Loucy (cell line): Measurements from ENCODE around the gene CLMN.

Experiments
- H2AFZ ChIP-seq: fragments of 200-600 bp; sonication (generic); 2 replicates; pipeline ENCODE4 v1.6.0; 2016; ENCODE audit warnings: antibody characterized with exemption, mild to moderate bottlenecking, low read length, moderate library complexity
- H3F3A ChIP-seq: fragments of 200-600 bp; 2 replicates; pipeline ENCODE4 v1.6.0; 2016; ENCODE audit warnings: antibody characterized with exemption, low read depth, mild to moderate bottlenecking
- H3K27me3 ChIP-seq: fragments of 200-600 bp; sonication (generic); 2 replicates; pipeline ENCODE4 v1.6.1; 2014; ENCODE audit warnings: low read length, mild to moderate bottlenecking; ENCODE audit not compliant: insufficient read depth, poor library complexity, severe bottlenecking
- H3K36me3 ChIP-seq: fragments of 200-600 bp; sonication (generic); 2 replicates; pipeline ENCODE4 v1.6.1; 2016; ENCODE audit warnings: low read length; ENCODE audit not compliant: insufficient read depth
- H3K4me1 ChIP-seq: fragments of 200-600 bp; sonication (generic); 2 replicates; pipeline ENCODE4 v1.5.1; 2014; ENCODE audit warnings: low read length, mild to moderate bottlenecking; ENCODE audit not compliant: insufficient read depth, poor library complexity, severe bottlenecking
- H3K4me2 ChIP-seq: fragments of 200-600 bp; sonication (generic); 2 replicates; pipeline ENCODE4 v1.6.0; 2014; ENCODE audit warnings: antibody characterized with exemption, low read length, low read depth, mild to moderate bottlenecking; ENCODE audit not compliant: poor library complexity, severe bottlenecking
- H3K4me3 ChIP-seq: fragments of 200-600 bp; sonication (generic); 2 replicates; pipeline ENCODE4 v1.5.1; 2014; ENCODE audit warnings: low read length, mild to moderate bottlenecking, mixed read lengths; ENCODE audit not compliant: poor library complexity, severe bottlenecking
- H3K79me2 ChIP-seq: fragments of 200-600 bp; sonication (generic); 2 replicates; pipeline ENCODE4 v1.6.1; 2014; ENCODE audit warnings: low read length; ENCODE audit not compliant: insufficient read depth
- H3K9ac ChIP-seq: fragments of 200-600 bp; sonication (generic); 2 replicates; pipeline ENCODE4 v1.6.0; 2014; ENCODE audit warnings: mild to moderate bottlenecking, low read depth, low read length, moderate library complexity; ENCODE audit not compliant: poor library complexity, severe bottlenecking
- H3K9me2 ChIP-seq: fragments of 200-600 bp; sonication (generic); replicated peaks from 2 replicates; pipeline ENCODE4 v1.6.1; 2016; ENCODE audit warnings: low read depth, low read length, mixed read lengths
- H3K9me3 ChIP-seq: fragments of 200-600 bp; sonication (generic); 2 replicates; pipeline ENCODE4 v1.6.1; 2014; ENCODE audit warnings: mild to moderate bottlenecking, antibody characterized with exemption, low read length, low read depth; ENCODE audit not compliant: insufficient read depth
- H4K20me1 ChIP-seq: fragments of 200-600 bp; sonication (generic); 2 replicates; pipeline ENCODE4 v1.6.0; 2014; ENCODE audit warnings: antibody characterized with exemption, low read length, mild to moderate bottlenecking; ENCODE audit not compliant: insufficient read depth, poor library complexity, severe bottlenecking
- EZH2phosphoT487 ChIP-seq: fragments of 200-600 bp; IDR thresholded peaks from 2 replicates; pipeline ENCODE4 v1.6.1; 2018; ENCODE audit warnings: antibody characterized with exemption, mild to moderate bottlenecking, moderate library complexity, borderline replicate concordance
- TF ChIP-seq, protein P1 (sequence below): fragments of 200-600 bp; sonication (generic); conservative IDR thresholded peaks from 2 replicates; pipeline ENCODE4 v1.5.1; 2014; ENCODE audit warnings: mild to moderate bottlenecking, antibody characterized with exemption, low read length

CLMN gene

DNA sequence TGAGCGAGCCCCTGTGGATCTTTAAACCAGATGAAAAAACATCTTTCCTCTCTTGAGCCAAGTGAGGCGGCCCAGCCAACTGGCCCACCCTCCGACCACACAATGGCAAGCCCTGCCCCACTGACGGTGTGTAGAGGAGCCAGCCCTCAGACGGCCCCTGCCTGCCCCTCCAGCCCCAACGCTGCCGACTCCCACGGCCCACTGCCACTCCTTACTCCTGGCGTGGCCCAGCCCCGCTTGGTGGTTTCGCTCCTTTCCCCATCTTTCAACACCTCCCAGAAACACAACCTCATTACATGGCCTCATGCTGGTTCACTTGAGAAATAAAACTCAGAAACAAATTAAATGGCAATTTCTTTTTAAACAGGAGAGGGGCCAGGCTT is 81.8 kb downstream of the CLMN start:
- H3K9me3 ChIP-seq: no peaks in the 10 kb centered on the region
- no peak overlapping the region for H3K4me2 ChIP-seq
- no peaks in the 10 kb centered on the region for H3F3A ChIP-seq
- no peak overlapping the region for H3K9ac ChIP-seq
- no peak overlapping the region for H3K4me3 ChIP-seq
- H2AFZ ChIP-seq: no peak overlapping the region
- no peaks in the 10 kb centered on the region for H3K36me3 ChIP-seq
- H3K27me3 ChIP-seq: no peaks in the 10 kb centered on the region
- no peaks in the 10 kb centered on the region for H4K20me1 ChIP-seq
- H3K4me1 ChIP-seq: no peaks in the 10 kb centered on the region
- no peaks in the 10 kb centered on the region for H3K9me2 ChIP-seq
- H3K79me2 ChIP-seq: no peaks in the 10 kb centered on the region
- TF ChIP-seq, protein P1, sequence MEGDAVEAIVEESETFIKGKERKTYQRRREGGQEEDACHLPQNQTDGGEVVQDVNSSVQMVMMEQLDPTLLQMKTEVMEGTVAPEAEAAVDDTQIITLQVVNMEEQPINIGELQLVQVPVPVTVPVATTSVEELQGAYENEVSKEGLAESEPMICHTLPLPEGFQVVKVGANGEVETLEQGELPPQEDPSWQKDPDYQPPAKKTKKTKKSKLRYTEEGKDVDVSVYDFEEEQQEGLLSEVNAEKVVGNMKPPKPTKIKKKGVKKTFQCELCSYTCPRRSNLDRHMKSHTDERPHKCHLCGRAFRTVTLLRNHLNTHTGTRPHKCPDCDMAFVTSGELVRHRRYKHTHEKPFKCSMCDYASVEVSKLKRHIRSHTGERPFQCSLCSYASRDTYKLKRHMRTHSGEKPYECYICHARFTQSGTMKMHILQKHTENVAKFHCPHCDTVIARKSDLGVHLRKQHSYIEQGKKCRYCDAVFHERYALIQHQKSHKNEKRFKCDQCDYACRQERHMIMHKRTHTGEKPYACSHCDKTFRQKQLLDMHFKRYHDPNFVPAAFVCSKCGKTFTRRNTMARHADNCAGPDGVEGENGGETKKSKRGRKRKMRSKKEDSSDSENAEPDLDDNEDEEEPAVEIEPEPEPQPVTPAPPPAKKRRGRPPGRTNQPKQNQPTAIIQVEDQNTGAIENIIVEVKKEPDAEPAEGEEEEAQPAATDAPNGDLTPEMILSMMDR: no peak
- no peak for TF ChIP-seq EZH2phosphoT487

DNA sequence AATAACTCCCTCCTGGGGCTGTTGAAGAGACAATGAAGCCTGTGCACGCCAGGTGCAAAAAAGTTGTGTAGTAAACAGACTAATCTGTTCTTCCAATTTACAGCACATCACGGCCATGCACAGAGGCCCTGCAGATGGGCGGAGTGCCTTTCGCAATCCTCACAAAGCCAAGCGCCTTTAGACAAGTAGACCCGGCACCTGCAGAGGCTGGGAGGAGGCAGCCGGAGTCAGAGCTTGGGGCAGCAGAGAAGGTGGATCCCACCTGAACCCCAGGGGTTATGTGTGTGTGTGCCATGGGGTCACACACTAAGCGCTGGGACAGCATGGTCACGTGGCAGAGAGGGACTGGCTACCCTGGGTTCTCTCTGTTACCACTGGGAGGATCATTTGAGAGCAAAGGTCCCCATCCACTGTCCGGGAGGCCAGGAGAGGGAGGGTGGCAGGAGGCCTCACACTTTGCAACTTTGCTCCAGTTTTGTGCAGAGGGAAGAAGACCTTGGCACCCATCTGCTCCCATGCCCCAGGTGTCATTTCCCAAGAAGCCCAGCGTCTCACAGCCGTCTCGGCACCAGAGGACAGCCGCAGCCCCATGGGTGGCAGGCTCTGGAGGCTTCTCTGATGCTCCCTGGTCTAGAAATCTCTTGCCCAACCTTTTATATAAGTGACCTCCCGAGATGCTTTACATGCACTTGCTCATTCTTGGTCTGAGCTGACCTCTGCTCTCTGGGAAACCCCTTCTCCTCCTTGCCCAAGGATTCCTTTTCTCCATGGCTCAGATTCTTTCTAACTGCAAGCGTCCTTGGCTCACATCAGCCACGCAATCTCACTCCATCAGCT is 82.4 kb downstream of the CLMN start:
- Histone ChIP-seq H4K20me1 (no peaks in the 10 kb centered on the region), H3K4me2 (no peak overlapping the region), H3K27me3 (no peaks in the 10 kb centered on the region), H3K9me3 (no peaks in the 10 kb centered on the region), H3K9me2 (no peaks in the 10 kb centered on the region), H3K79me2 (no peaks in the 10 kb centered on the region), H3K36me3 (no peaks in the 10 kb centered on the region), H2AFZ (no peak overlapping the region), H3K4me1 (no peaks in the 10 kb centered on the region), H3F3A (no peaks in the 10 kb centered on the region), H3K9ac (no peak overlapping the region), H3K4me3 (no peak overlapping the region)
- TF ChIP-seq, protein P1: no peak
- TF ChIP-seq EZH2phosphoT487: no peak

DNA sequence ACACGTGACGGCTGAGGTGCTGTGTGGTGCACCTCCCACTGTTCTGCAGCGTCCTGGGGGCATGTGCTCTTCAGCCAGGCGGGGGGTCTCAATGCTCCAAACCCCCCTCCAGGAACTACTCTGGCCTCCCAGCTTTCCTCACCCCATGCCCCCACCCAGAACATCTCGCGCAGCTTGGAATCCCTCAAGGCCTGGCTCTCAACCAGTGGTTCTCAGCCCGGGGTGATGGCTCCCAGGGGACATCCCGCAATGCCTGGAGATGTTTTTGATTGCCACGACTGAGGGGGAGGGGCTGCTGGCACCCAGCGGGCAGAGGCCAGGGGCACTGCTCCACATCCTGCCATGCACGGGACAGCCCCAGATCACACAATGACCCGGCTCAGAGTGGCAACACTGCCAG is 83.5 kb downstream of the CLMN start:
- no peaks in the 10 kb centered on the region for H3K9me2 ChIP-seq
- no peaks in the 10 kb centered on the region for H3K9me3 ChIP-seq
- H2AFZ ChIP-seq: no peak overlapping the region
- no peaks in the 10 kb centered on the region for H3K27me3 ChIP-seq
- H3K4me1 ChIP-seq: no peaks in the 10 kb centered on the region
- no peaks in the 10 kb centered on the region for H3F3A ChIP-seq
- H3K4me3 ChIP-seq: no peak overlapping the region
- H3K4me2 ChIP-seq: no peak overlapping the region
- no peaks in the 10 kb centered on the region for H4K20me1 ChIP-seq
- no peaks in the 10 kb centered on the region for H3K36me3 ChIP-seq
- TF ChIP-seq, protein P1: no peak
- H3K9ac ChIP-seq: no peak overlapping the region
- H3K79me2 ChIP-seq: no peaks in the 10 kb centered on the region
